GM21423 (cell line): Measurements from ENCODE around the gene RICTOR.

Experiments used
- ATAC-seq: cut with Tn5 transposase; IDR thresholded peaks from one replicate; pipeline ENCODE4 v1.9.1; 2021; ENCODE audit warnings: mild to moderate bottlenecking, moderate library complexity; ENCODE audit not compliant: unreplicated experiment

RICTOR gene

DNA sequence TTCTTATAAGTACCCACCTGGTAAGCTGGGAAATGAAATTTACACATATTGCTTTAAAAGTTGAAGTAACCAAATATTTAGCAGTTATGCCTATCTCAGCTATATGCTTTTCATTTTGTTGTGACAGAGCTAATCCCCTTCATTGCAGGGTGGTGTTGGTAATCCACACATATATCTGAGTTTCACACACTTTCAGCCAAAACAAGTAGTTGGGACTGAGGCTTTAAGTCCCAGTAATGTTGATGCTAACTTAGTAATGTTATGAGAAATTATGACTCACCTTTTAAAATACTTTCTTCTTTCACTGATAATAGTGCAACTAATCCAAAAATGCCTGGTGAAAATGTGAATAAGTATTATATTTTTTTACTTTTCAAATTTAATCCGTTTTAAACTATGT, 19.2 kb upstream of the RICTOR start:
- ATAC-seq, result no peak

DNA sequence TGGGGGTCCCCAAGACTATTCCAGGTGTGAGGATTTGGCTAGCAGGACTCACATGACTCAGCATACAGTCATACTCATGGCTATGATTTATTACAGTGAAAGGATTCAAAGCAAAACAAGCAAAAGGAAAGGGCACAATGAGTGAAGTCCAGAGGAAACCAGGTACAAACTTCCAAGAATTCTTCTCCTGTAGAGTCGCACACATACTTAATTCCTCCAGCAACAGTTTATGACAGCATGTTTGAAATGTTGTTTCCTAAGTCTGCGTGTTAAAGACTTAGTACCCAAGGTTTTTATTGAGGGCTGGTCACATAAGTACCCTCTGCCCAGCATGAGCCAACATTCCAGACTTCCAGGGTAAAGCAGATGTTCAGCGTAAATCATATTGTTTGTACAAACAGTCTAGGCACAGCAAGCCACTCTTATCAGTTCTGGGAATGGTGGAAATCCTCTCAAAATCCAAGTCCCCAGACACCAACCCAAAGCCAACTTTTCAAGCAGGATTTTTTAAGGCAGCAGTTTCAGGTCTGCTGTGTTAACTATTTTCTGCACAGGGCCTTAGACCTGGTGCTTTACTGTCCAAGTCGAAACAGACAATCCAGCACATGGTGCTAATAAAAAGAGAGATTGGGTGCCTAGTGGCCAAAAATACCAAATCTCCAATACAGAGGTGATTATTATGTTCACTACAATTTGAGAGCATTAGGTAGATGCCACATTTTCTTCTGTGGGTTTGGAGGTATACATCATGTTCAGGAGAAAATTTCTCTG, 18.6 kb upstream of the RICTOR start:
- ATAC-seq, result no peak

DNA sequence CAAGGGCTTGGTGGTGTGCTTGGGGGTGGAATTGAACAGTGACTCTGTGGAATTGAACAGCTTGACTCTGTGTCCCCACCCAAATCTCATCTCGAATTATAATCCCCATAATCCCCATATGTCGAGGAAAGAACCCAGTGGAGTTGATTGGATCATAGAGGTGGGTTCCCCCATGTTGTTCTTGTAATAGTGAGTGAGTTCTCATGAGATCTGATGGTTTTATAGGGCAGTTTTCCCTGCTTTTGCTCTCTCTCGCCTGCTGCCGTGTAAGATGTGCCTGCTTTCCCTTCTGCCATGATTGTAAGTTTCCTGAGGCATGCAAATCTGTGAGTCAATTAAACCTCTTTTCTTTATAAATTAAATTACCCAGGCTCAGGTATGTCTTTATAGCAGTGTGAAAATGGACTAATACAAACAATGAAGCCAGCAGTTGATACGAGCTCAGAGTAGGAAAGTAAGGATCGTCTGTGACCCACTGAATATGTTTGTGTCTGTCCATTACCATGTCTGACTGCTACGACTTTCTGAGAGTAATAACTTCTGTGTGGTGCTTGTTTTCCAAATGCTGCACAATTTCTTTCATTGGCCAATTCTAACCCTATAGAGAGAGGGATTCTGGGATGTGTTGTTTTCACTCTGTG, 17.9 kb upstream of the RICTOR start:
- no peak for ATAC-seq

DNA sequence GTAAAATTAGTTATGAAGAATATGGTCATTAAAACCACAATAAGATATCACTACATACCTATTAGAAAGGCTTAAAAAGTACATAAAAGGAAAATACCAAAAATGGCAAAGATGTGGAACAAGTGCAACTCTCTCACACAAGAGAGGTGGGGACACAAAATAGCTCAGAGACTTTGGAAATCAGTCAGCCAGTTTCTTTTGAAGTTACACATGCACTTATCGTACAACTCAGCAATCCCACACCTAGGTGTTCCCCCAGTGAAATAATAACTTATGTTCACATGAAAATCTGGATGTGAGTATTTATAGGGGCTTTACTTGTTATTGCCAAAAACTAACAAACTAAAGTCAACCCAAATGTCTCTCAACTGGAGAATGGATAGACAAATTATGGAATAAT, 9.8 kb upstream of the RICTOR start:
- no peak for ATAC-seq

DNA sequence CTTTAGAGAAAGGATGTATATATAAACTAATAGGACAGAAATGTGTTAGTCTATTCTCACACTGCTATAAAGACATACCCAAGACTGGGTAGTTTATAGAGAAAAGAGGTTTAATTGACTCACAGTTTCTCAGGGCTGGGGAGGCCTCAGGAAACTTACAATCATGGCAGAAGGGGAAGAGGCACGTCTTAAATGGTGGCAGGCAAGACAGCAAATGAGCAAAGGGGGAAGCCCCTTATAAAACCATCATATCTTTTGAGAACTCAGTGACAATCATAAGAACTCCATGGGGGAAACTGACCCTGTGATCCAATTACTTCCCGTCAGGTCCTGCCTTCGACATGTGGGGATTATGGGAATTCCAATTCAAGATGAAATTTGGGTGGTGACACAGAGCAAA, 8.8 kb upstream of the RICTOR start:
- ATAC-seq, result no peak

DNA sequence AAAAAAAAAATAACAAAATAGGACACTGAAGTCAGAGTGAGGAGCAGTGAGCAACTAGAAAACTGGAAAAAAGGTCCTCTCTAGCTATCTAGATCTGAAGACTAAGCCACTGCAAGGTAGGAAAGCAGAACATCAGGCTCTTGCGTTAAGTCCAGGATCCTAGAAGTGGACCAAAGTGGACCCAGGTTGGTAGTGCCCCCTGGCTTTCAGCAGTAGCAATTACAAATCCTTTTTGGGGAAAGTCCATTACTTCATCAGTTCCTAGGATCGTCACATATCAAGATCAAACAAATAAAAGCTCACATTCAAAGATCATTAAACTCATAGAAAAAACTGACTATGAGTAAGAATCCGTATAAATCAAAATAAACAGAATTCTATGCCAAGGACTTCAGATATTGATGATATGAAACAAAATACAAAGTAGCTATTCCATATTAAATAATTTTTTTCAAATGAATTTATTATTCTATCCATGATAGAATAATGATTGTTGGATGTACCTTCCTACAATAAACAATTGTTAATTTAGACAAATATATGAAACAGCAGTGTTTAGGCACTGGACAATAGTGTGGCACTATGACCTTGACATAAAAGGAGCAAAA, 6.5 kb upstream of the RICTOR start:
- peak; percentile 45 for ATAC-seq

DNA sequence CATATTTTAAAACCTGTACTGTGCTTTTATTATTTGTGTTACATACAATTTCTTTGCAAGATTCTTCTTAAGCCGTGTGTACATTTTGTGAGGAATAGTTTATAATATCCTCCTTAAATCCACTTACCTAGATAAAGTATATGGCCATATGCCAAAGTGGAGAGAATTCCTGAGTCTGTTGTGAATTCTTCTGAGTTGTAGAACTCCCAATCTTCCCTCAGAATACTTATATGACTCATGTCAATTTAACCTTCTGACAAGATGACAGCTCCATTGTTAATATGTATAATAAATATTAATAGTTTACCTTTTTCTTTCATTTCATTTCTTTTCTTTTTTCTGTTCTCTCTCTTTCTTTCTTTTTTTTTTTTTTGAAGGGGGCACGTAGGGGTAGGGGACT, 6.0 kb upstream of the RICTOR start:
- ATAC-seq, result no peak

DNA sequence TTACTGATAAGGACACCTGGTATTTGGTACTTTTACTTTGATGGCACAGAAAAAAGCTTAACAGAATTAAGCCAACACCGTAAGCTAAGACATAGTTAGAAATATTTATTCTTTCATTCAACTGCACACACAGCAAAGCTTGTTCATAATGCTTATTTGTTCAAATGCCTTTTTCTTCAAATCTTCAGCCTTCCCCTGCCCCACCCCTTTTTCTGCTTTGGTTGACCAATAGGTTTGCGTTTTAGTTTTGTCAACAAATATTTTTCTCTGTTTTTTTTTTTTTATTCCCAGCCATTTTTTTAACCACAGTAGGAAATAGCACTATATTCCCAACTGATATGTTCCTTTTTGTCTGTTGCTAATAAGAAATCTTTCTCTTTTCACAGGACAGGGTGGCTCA, 4.9 kb upstream of the RICTOR start:
- no peak for ATAC-seq

DNA sequence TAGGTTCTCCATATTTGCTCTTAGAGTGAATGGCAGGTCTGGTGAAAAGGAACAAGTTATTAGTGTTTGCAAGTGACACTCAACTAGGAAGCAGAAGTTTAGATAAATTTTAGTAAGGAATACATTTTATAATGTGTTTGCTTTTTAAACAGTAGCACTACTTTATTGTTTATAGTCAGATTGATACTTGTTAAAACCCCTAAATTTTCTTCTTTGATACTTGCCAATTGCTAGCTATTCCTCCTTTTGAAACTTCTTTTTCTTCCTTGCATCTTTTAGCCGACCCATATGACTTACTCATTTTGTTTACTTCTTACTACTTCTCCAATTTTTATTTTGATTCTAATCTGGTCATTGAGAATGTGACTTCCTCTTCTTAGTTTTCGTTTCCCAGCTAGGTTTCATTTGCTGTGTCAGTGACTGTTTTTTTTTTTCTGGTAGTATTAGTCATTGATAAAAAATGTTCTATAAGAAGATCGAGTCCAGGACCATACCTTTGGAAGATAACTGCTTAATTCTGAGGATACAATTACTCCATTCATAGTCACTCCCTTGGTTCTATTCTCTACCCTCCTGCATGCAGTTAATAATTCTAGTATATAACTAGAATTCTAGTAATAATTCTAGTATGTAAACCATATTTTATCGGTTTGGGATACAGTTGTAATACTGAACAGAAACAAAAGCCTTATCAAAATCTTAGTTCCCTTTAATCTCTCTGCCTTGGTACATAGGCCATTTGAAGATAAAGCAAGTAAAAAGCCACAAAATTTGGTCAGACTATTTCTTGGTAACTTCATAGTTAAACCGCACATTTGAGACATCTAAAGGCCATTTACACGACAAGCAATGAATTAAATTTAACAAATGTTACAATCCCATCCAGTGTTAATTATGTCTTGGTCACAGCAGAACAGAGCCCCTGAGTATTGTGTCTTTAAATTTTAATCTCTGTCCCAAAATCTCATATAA, 2.8 kb upstream of the RICTOR start:
- ATAC-seq, result peak; percentile 15

DNA sequence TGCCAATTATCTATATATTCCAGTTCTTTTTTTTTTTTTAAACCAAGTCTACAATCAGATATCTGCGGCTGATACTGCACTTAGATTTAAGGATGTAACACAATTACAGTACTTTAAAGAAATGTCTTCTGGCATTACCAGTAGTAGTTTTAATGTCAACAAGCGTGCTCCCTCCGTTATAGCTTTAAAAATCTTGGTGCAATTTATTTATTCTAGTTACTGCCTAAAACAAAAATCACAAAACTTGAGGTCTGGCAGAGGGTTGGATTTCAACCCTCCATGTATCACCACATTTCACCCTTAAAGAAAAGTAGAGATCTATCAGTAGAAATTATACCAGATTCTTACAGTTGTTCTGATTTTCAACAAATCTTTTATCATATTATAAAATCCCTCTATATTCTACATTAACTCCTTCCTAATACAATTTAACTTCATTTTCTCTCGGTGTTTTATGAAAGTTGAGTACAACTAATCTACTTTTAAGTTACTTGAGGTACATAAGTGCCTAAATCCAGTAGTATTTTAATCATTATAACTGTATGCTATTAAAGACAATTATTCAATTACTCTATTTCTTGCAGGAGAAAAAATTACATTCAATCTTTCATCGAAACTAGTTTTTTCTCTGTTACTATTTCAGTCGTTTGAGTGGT, 2.0 kb upstream of the RICTOR start:
- no peak for ATAC-seq

DNA sequence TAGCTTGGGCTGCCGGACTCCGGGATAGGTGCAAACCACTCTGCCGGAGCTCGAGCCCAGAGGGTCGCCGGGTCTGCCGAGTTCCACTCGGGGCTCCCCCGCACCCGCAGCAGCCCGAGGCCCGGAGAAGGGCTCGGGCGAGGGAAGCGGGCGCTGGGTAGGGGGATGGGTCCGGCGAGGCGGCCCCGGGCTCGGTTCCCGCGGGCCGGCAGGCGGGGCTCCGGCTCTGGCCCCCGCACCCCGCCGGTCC, 507 bp downstream of the RICTOR start:
- ATAC-seq, result peak; percentile 26

DNA sequence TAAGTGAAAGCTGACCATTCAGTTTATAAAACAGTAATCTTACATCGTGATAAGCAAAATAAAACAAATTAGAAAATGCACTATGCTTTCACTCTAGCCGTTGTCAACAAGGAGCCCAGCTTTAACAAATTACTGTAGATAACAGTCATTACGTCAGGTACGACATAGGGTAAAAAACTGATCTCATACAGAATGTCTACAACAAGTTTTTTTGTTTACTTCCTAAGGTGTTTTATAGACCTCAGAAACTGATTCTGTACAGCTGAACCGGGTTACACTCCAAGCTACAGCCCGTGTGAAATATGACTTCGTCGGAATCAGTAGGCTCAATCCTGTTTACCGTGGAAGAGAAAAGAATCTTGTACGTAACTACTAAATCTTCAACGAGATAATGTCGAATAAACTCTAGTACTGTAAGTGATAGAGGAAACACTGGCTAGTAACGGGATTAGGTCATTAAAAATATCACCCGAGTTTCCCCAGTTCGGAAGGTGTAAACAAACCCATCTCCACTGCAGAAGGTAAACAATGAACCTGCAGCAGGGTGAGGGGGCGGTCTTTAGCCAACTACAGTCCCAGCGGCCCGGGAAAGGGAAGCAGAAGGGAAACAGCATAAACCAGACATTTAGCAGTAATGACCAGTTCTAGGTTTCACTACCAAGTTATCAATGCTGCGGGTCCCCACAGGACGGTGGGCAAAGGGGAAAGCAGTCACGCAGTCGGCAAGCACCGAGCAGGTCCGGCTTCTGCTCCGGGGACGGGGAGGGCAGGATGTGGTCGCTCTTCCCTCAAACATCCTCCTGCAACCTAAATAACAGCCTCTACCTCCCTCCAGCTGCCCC, 1.1 kb downstream of the RICTOR start:
- ATAC-seq, result peak; percentile 40

DNA sequence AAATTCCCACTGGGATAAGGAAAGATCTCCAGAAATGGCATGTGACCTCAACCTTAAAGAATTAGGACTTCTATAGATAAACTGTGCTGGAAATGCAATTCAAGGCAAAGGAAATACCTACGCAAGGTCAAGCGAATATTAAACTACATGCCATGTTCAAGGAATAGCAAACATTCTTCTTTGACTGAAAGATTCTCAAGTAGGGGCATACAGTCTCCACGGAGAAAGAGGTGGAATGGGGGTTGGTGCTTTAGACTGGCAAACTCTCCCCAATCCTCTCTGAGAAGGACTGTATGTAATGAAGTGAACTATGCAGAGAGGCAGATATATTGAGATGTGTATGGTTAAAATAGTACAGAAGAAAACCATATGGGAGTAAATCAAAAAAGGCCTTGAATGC, 6.1 kb downstream of the RICTOR start:
- ATAC-seq, result no peak

DNA sequence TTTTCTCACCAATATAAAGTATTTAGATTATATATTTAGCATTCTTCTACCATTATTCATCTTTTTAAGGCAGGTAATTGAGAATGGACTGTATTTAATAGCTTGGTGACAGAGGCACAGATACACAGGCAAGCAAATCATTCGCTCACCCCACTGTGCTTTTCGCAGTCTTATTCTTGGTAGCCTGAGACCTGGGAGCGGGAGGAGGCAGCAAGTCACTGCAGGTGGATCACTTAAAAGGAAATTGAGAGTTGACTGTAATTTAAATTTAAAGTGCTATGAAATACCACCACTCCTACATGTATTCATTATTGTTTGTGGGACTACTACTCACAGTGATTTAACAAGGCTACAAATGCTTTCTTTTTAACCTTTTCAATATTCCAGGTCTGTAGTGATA, 9.7 kb downstream of the RICTOR start:
- ATAC-seq, result no peak

DNA sequence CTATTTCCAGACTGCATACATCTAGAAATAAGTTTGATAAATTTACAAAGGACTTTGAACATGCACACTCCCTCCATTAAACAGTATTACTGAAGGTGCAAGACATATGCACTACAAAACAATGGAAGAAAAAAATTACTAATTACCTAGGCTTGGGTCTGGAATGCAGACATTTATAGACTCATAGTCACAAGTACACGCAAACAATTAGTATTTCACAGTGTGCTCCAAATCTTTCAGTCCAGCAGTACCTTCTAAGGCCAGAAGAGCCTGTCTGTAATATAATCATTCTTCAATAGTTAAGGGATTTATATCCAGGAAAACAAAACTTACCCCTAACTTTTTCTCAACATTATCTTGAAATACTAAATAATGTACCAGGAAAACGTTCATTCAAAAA, 11.2 kb downstream of the RICTOR start:
- no peak for ATAC-seq

DNA sequence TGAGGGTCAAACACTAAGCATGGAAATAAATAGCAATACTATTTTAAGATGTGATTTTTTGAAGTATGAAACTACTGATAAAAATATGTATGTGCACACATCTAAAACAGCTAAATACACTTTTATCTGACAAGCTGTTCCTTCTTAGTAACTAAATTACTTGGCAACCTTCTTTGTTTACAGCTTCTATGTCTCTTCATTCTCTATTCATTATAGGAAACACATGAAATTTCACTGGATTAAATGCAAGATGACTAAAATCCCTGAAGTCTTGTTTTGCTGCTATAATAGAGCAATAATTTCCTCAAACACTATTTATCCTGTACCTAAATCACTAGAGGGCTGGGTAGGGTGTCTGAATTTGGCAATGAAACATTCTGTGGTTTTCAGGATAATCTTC, 11.7 kb downstream of the RICTOR start:
- no peak for ATAC-seq

DNA sequence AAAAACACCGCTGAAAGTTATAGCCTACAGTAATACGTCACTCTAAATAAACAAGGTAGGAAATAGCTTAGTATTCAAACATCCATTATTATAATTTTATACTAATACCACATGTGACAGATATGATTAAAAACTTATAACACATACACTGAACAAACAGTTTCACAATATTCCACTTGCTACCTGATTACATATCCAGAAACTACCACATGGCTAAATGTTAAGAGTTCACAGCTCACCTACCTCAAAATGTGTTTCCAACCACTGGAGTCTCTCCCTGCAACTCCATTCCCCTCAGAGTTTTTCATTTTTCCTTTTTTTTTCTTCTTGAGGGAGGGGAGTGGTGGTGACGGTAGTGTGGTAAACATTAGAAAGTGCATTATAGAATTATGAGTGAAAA, 12.1 kb downstream of the RICTOR start:
- ATAC-seq, result no peak

DNA sequence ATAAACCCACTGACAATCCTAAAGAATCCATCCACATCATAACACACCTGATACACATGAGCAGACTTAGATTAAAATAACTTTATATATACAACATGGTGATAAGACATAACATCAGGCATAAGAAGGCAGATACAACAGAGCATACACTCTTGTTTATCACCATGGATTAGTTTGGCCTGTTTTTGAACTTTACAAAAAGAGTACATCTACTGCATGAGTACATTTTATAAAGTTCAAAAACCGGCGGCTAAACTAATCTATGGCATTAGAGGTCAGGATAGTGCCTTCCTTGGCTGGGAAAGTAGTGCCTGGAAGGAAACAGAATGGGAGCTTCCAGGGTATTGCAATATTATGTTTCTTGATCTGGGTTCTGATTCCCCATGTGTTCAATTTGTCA, 15.1 kb downstream of the RICTOR start:
- ATAC-seq, result no peak

DNA sequence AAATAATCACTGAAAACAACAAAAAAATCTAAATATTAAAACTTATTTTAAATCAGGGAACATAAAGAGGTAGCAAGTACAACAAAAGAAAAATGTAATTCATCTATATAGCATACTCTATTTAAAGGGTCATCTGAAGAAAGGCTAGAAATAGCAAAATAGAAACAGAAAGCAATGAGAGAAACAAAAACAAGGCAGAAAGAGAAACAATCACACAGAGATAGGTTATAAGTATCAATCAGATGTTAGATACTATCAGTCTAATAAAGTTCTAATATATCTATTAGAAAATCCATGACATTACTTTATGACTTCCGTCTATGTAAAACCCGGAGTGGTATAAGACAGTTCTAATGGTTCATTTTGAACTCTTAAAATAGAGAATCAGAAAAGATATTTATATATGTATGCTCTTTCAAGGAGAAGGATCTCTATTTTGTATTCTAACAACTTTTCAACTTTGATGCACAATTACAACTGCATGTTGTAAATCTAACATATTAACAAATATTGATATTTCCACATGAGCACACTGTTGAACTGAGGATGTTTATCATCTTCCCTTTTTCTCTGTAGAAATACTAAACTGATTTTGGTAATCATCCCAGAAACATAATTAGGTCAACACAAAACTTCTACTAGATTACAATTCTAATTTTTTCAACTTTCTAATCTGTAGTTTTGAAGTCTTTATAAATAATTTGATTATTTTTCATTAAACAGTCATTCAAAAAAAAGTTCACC, 15.8 kb downstream of the RICTOR start:
- ATAC-seq, result peak; percentile 86
